Activated CD4-positive, alpha-beta T cell treated with anti-CD3 and anti-CD28 coated beads, Interleukin-2, amount 50 U/mL, for 16 hours (primary cell): Measurements from ENCODE around the gene TMEM54.

Experiments
- DNase-seq: peaks from one replicate; pipeline ENCODE4 v3.0.0-alpha.2; 2020

TMEM54 gene, protein sequence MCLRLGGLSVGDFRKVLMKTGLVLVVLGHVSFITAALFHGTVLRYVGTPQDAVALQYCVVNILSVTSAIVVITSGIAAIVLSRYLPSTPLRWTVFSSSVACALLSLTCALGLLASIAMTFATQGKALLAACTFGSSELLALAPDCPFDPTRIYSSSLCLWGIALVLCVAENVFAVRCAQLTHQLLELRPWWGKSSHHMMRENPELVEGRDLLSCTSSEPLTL

GRCh38 chr1:32900956-32901822, at the start of gene TMEM54:
TMEM54 (minus strand) TSS chr1:32901389; CDS start chr1:32901238, 151 bp downstream.
- no peak for DNase-seq

DNA sequence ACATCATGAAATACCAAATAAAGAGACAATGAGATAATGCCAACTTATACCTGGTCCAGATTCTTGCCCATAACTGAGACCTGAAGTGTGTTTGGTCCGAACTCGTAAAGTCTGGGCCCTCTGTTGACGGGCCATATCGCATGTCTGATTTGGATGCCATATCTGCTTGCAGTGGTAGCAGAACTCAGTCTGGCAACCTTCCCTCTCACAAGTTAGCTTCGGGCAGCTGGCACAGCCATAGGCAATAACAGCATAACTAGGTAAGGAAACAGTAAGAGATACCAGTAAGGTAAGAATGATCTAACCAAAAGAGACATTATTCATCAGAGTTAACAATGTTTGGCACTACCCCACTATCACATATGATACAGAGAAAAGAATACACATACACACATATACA, 48.3 kb upstream of the TMEM54 start:
- no peak for DNase-seq

DNA sequence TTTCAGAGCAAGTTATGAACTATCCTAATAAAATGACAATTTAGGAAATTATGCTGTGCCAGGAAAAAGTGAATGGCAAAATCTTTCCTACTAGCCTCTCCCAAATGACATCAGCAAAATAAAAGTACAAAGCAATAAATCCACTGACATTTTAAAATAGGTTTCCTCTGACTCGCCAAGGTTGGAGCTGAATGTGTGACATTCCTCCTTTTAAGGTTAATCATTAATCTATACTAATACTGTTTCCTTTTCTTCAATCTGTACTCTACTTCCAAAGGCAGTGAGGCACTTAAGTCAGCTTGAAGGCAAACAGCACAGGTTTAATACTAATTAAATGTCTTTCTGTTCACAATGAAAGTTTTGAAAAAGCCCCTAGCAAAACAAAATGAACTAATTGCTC, 47.7 kb upstream of the TMEM54 start:
- DNase-seq, result no peak

- no peak for DNase-seq
Observed at GRCh38 chr1:32948390-32948722, 47.2 kb upstream of the TMEM54 start.

GRCh38 chr1:32947669-32948389, 46.6 kb upstream of the TMEM54 start:
- no peak for DNase-seq

DNA sequence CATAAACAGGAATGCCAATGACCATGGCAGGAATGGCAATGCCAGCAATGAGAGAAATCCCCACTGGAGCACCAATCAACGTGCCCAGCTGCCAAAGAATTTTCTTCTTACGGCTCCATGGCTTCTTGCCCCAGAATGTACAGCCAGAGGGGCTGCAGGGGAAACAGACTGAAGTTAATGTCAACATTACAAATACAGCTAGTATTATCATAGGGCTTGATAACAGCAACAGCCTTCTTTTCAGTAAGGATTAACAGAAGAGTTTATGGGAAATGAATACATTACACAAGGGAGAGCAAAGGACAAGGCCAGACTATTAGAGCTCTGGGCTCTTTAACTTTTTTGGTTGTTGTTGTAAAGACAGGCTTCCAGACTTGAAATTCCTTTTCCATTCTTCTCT, 45.2 kb upstream of the TMEM54 start:
- DNase-seq, result no peak

GRCh38 chr1:32944180-32944579, 43.0 kb upstream of the TMEM54 start:
- no peak for DNase-seq

DNA sequence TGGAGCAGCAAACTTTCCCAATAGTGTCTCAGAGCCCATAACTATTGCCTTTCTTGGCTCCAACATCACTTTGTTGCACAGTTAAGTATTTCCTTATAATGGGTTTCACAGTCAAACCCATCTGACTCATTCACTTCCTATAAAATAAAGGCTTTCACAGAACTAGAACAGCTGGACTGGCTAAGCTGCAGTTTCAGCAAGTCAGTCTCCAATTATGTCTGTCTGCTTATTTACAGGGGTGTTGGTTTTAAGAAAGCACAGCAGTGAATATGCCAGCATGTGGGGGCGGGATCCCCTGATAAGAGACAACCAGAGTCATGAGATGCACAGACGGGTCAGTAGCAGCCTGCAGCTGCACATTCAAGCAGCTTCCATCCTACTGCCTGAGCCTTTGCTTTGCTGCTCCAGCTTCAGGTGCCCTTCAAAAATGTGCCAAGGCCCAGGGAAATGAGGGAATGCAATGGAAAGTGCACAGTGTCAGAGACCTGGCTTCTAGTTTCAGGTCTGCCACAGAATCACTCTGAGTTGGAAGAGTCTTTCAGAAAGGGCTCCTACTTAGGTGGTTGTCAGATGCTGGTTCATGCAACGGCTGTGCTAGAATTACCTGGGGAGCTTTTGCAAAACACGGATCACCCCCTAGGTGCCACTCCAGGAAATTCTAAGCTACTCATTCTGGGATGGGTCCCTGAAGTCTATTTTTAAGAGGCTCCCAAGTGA, 38.6 kb upstream of the TMEM54 start:
- DNase-seq, result peak; percentile 73

- DNase-seq, result no peak
Observed at GRCh38 chr1:32937061-32937460, 35.9 kb upstream of the TMEM54 start.

GRCh38 chr1:32934535-32934934, 33.3 kb upstream of the TMEM54 start:
- no peak for DNase-seq

GRCh38 chr1:32933742-32934322, 32.6 kb upstream of the TMEM54 start:
- DNase-seq, result no peak

DNA sequence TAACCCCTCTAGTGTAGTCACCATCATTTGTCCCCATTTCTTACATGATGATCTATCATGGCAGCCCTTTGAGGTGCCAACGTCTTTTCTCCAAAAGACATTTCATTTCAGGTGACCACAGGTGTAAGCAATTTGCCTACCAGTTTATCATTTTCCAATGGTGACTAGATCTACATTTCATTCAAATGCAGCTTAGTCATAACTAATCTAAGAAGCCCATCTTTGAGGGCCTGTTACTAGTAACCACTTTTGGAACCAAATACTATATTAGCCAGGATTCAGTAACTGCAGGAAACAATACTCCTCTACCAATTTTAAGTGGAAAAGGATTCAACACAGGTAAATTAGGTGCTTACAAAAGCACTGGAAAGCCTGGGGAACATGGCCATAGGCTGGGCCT, 30.6 kb upstream of the TMEM54 start:
- DNase-seq, result no peak

DNA sequence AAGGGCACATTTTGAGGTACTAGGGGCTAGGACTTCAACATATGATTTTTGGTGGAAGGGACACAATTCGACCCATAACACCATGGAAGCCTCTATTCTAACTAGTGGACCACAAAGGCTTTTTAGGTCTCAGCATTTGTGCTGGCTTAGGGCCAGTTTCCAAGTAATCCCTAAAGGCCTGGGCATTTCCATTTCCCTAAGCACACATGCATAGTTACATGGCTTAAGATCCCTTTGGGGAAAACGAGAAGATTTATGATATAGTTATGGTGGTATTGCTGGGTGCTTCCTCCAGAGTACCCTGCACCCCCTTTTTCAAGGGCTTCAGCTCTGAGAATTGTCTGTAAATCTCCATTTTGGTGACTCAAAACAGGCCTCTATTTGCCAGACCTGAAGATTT, 28.2 kb upstream of the TMEM54 start:
- DNase-seq, result no peak

- no peak for DNase-seq
Observed at GRCh38 chr1:32928715-32929114, 27.5 kb upstream of the TMEM54 start.

- DNase-seq, result no peak
Observed at GRCh38 chr1:32928285-32928684, 27.1 kb upstream of the TMEM54 start.

DNA sequence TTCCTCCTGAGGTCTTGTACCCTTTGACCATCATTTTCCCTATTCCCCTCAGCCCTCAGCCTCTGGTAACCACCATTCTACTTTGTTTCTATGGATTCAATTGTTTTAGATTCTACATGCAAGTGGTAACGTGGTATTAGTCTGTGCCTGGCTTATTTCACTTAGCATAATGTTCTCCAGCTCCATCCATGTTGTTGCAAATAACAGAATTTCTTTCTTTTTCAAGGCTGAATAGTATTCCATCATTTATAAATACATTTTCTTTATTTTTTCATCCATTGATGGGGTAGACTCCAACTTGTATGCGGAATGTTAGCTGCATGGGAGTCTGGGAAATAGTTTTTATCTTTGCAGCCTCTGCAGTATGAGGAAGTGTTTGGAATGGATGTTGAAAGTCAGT, 26.3 kb upstream of the TMEM54 start:
- no peak for DNase-seq

DNA sequence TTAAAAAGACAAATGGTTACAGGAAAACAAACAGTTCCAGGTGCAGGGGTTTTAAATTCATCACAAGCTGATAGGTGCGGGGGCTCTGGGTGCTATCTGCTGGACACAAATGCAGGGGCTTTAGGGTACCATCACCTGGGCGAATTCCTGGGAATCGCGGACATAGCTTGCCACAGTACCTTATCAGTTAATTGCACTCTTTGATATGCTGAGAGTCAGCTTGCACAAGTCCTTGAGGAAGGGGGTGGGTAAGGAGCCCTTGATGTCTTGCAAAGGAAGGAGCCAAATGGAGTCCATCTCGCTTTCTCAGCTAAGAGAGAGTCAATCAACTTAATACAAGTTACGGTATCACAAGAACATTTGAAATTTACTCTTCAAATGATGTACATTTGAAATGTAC, 25.4 kb upstream of the TMEM54 start:
- no peak for DNase-seq

- no peak for DNase-seq
Observed at GRCh38 chr1:32925403-32926162, 24.4 kb upstream of the TMEM54 start.

DNA sequence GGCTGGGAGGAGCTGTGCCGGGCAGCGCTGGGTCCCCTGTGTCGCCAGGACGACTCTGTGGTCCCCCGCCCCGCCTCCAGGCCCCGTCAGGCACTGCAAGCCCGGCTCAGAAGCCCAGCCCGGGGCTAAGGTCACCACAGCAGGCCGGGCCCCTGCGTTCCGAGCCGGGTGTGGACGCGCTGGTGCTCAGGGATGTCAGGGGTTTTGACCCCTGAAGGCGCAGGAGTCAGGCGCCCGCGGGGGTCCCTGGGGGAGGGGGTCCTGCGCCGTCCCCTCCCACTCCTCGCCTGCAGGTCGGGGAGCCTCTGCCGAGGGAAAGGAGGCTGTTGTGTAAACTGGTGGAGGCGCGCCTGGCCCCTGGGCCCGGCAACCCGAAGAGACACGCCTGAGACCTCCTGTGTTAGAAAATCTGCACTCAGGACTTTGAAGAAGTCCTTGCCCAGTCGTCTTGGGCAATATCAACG, 23.7 kb upstream of the TMEM54 start:
- DNase-seq, result no peak

- no peak for DNase-seq
Observed at GRCh38 chr1:32920833-32921232, 19.6 kb upstream of the TMEM54 start.

DNA sequence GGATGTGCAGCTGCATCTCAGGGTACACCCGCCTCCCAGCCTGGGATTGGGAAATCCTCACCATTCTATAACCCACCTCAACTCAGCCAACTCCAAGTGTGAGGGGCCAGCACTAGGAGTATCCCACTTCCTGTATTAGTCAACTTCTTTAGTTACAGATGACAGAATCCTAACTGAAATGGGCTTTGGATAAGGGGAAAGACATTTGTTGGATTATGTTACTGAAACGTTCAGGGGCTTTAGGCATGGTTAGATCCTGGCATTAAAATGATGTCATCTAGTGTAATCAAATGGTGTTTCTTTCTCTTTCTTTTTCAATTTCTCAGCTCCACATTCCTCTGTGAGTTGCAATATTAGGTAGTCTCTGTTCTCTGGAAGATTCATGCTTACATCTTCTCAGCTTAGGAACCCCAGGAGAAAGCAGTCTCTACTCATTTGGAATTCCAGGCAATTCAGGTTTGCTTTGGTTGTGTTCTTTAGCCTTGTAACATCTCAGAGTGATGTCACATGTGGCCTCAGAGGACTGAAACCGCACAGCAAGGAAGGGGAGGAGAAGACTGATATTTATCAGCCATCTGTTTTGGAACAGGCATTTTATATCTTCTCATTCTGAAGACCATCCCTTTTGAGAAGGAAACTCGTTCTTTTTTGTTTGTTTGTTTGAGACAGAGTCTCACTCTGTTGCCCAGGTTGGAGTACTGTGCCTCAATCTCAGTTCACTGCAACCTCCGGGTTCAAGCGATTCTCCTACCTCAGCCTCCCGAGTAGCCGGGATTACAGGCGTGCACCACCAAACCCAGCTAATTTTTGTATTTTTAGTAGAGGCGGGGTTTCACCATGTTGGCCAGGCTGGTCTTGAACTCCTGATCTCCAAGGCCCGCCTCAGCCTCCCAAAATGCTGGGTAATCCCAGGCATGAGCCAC, 18.9 kb upstream of the TMEM54 start:
- DNase-seq, result no peak
